ENCODE measurements around the gene L3MBTL3. TPM values are rescaled to one million over a fixed set of nuclear protein-coding genes. Genes with fewer than 3 reads are reported as not detected.

Gene L3MBTL3
- total RNA-seq, 1 experiment from 2014 or later = 13.7 TPM

GRCh38 chr6:130162421-130162820, 144.0 kb downstream of the L3MBTL3 start (continued):
- TF ChIP-seq ZNF532 (CRISPR knock-in tag; IDR thresholded peaks at IDR 0.05; ENCODE audit: borderline replicate concordance) (no peak), TEAD1 (CRISPR knock-in tag; IDR thresholded peaks at IDR 0.05) (no peak), ZNF121 (CRISPR knock-in tag; IDR thresholded peaks at IDR 0.05) (no peak), FOXK1 (CRISPR knock-in tag; IDR thresholded peaks at IDR 0.05) (no peak), TCF7 (CRISPR knock-in tag; IDR thresholded peaks at IDR 0.05; ENCODE audit: low read depth) (no peak), ZNF425 (CRISPR knock-in tag; conservative IDR thresholded peaks at IDR 0.05) (no peak), E2F4 (CRISPR knock-in tag; IDR thresholded peaks at IDR 0.05; ENCODE audit: borderline replicate concordance, low read depth) (no peak)
- TF ChIP-seq, protein P1, sequence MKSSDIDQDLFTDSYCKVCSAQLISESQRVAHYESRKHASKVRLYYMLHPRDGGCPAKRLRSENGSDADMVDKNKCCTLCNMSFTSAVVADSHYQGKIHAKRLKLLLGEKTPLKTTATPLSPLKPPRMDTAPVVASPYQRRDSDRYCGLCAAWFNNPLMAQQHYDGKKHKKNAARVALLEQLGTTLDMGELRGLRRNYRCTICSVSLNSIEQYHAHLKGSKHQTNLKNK (CRISPR knock-in tag; IDR thresholded peaks at IDR 0.05) = no peak

GRCh38 chr6:130163266-130163665, 144.9 kb downstream of the L3MBTL3 start:
- ChIA-PET CTCF (no interaction called here), POLR2A (no interaction called here)
- no peak for DNase-seq (ENCODE audit: low spot score)
- ATAC-seq = no peak
- H3K27me3 Mint-ChIP-seq (ENCODE audit: low read depth) = no peaks in the 10 kb centered on the region
- H3K4me3 Mint-ChIP-seq = no peak overlapping the region
- H3K4me1 Mint-ChIP-seq = peaks cover 13% of the 10 kb centered on the region
- H3K9me3 Mint-ChIP-seq = peaks cover 14% of the 10 kb centered on the region
- no peak overlapping the region for H3K27ac Mint-ChIP-seq
- peaks cover 14% of the 10 kb centered on the region for H3K36me3 Mint-ChIP-seq
- TF ChIP-seq, protein P2, sequence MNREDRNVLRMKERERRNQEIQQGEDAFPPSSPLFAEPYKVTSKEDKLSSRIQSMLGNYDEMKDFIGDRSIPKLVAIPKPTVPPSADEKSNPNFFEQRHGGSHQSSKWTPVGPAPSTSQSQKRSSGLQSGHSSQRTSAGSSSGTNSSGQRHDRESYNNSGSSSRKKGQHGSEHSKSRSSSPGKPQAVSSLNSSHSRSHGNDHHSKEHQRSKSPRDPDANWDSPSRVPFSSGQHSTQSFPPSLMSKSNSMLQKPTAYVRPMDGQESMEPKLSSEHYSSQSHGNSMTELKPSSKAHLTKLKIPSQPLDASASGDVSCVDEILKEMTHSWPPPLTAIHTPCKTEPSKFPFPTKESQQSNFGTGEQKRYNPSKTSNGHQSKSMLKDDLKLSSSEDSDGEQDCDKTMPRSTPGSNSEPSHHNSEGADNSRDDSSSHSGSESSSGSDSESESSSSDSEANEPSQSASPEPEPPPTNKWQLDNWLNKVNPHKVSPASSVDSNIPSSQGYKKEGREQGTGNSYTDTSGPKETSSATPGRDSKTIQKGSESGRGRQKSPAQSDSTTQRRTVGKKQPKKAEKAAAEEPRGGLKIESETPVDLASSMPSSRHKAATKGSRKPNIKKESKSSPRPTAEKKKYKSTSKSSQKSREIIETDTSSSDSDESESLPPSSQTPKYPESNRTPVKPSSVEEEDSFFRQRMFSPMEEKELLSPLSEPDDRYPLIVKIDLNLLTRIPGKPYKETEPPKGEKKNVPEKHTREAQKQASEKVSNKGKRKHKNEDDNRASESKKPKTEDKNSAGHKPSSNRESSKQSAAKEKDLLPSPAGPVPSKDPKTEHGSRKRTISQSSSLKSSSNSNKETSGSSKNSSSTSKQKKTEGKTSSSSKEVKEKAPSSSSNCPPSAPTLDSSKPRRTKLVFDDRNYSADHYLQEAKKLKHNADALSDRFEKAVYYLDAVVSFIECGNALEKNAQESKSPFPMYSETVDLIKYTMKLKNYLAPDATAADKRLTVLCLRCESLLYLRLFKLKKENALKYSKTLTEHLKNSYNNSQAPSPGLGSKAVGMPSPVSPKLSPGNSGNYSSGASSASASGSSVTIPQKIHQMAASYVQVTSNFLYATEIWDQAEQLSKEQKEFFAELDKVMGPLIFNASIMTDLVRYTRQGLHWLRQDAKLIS (CRISPR knock-in tag; IDR thresholded peaks at IDR 0.05; ENCODE audit: borderline replicate concordance) = no peak
- TF ChIP-seq ZNF423 (CRISPR knock-in tag; IDR thresholded peaks at IDR 0.05) (no peak), IRF1 (CRISPR knock-in tag; IDR thresholded peaks at IDR 0.05) (no peak)
